HG03378 (cell line): ENCODE measurements around the gene MINDY3.
"Not testable (repeated sequence)": the region's sequence is repeated elsewhere in the genome, so short reads cannot be mapped to it uniquely, and the experiment has no call there.

Experiments
- ATAC-seq: cut with Tn5 transposase; IDR thresholded peaks from one replicate; pipeline ENCODE4 v1.9.1; 2021; ENCODE audit warnings: mild to moderate bottlenecking, moderate library complexity; ENCODE audit not compliant: unreplicated experiment

The MINDY3 gene

DNA sequence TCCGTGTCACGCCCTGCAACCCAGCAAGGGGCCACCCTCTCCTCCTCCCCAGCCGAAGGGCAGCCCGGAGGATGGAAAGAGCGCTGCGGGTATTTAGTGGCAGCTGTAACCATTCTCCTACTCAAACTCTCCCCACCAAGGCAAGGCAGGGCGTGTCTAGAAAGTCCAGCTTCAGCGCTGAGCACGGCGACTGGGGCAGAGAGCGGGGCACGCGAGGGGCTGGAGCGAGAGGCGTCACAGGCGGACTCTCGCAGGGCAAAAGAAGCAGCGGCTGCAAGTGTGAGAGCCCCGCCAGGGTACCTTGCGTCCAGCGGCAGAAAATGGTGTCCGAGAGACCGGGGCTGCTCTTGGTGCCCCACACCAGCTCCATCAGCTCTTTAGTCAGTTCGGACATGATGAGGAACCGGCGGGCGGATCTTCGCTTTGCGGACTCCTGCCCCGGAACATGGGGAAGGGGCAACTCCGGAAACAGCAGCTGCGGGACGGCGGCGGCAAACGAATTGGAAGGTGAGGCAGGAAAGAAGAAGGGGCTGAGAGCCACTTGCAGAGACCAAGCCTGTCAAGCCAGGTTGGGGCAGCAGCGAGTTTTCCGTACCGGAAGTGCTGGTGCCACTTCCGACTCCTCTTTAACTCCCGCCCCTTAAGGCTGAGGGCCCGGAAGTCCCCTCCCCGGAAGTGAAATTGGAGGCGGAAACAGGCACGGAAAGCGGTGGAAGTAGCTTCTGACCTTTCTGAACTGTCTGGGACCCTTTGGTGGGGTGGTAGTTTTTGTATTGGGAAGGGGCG is at the start of gene MINDY3:
Gene MINDY3, minus strand, starts transcription at position 602 of the 786 bp plus-strand sequence. Its CDS starts 208 bp downstream, at position 394.
- ATAC-seq, result peak; percentile 86

- ATAC-seq, result no peak
Measured at GRCh38 chr10:15901889-15902288, 41.6 kb upstream of the MINDY3 start.

- ATAC-seq, result no peak
Measured at GRCh38 chr10:15898046-15898445, 37.7 kb upstream of the MINDY3 start.

GRCh38 chr10:15897287-15897686 is 37.0 kb upstream of the MINDY3 start:
- no peak for ATAC-seq

GRCh38 chr10:15896654-15897053 is 36.3 kb upstream of the MINDY3 start:
- no peak for ATAC-seq

GRCh38 chr10:15884447-15884846 is 24.1 kb upstream of the MINDY3 start:
- ATAC-seq, result no peak

GRCh38 chr10:15881542-15881941 is 21.2 kb upstream of the MINDY3 start:
- ATAC-seq, result no peak

- no peak for ATAC-seq
Measured at GRCh38 chr10:15879663-15880062, 19.4 kb upstream of the MINDY3 start.

DNA sequence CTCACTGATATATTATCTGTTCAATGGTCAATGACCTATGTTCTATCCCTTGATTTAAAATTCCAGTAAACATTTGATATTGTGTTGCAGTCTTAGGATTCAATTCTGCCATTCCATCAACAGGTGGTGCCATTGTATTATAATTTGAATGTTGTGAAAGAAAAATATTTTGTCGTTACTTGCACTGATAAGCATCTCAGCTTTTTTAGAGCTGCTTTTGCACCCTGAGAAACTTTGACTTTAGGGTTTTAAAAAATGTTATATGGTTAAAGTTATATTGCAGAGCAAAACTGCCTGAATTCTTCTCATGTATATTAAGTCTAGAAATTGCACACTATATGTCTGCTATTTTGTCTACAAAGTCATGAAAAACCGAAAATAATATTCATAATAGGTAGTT is 18.8 kb upstream of the MINDY3 start:
- no peak for ATAC-seq

GRCh38 chr10:15877836-15878576 is 17.7 kb upstream of the MINDY3 start:
- ATAC-seq, result no peak

DNA sequence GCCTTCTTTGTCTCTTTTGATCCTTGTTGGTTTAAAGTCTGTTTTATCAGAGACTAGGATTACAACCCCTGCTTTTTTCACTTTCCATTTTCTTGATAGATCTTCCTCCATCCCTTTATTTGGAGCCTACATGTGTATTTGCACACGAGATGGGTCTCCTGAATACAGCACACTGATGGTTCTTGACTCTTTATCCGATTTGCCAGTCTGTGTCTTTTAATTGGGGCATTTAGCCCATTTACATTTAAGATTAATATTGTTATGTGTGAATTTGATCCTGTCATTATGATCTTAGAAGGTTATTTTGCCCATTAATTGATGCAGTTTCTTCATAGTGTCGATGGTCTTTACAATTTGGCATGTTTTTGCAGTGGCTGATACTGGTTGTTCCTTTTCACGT is 16.0 kb upstream of the MINDY3 start:
- not testable (repeated sequence) for ATAC-seq

GRCh38 chr10:15872645-15873044 is 12.3 kb upstream of the MINDY3 start:
- not testable (repeated sequence) for ATAC-seq

- ATAC-seq, result no peak
Measured at GRCh38 chr10:15871823-15872222, 11.5 kb upstream of the MINDY3 start.

DNA sequence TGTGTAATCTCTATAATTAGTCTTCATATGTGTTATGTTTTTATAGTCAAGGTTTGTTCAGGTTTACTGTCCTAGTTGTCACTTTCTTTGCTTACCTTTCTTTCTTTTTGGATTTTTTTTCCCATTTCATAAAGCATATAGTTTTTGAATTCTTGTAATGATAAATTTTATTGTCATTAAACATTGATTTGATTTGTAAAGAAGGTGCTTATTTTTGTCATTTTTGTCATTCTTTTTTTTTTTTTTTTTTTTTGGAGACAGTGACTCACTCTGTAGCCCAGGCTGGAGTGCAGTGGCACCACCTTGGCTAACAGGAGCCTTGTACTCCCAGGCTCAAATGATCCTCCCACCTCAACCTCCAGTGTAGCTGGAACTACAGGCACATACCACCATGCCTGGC is 9.6 kb upstream of the MINDY3 start:
- no peak for ATAC-seq

- ATAC-seq, result no peak
Measured at GRCh38 chr10:15868006-15868405, 7.7 kb upstream of the MINDY3 start.

GRCh38 chr10:15865304-15865703 is 5.0 kb upstream of the MINDY3 start:
- no peak for ATAC-seq

DNA sequence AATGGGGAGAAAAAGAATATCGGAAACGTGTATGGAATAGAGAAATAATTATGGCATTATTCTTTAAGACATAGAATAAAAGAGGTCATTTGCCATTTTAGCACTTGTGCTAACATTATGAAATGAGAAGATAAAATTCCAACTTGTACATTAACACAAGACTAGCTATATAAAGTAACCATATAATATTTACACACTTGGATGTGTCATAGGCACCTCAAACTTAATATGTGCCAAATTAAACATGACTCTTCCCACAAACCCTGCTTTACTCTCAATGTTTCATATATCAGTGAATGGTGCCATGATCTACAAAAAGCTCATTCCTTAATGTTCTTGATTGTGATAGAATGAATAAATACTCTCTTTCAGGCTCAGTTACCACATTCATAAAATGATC is 4.1 kb upstream of the MINDY3 start:
- no peak for ATAC-seq

- ATAC-seq, result no peak
Measured at GRCh38 chr10:15863733-15864132, 3.4 kb upstream of the MINDY3 start.

GRCh38 chr10:15863323-15863722 is 3.0 kb upstream of the MINDY3 start:
- no peak for ATAC-seq

- ATAC-seq, result no peak
Measured at GRCh38 chr10:15860692-15861201, 440 bp upstream of the MINDY3 start.

DNA sequence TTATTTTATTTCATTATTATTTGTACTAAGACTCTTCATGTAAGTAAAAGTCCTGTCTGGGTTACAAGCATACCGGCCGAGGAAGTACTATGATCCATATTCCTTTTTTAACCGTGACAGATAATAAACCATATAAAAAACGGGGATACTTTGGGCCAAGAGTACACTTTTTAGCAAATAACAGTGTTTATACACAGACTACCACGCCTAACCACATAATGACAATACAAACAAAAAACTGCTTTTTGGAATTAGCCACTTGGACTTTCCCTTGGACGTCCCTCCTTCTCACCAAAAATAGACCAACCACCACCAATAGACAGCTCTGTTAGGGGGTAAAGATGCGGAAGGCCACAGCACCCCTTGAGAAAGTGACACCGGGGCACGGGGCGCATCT is 800 bp downstream of the MINDY3 start:
- peak; percentile 47 for ATAC-seq

GRCh38 chr10:15858861-15859281 is 1.4 kb downstream of the MINDY3 start:
- no peak for ATAC-seq
